Measurements from ENCODE around the gene DENND11.

- TF ChIP-seq POLR2A (IDR thresholded peaks at IDR 0.05; ENCODE audit: low read depth, low read length) (no peak), POLR2AphosphoS5 (IDR thresholded peaks at IDR 0.05; ENCODE audit: insufficient read depth, low read depth, low read length) (no peak), EZH2 (IDR thresholded peaks at IDR 0.05; ENCODE audit: borderline replicate concordance, low read depth, low read length, severe bottlenecking) (no peak)
- TF ChIP-seq, protein P1, sequence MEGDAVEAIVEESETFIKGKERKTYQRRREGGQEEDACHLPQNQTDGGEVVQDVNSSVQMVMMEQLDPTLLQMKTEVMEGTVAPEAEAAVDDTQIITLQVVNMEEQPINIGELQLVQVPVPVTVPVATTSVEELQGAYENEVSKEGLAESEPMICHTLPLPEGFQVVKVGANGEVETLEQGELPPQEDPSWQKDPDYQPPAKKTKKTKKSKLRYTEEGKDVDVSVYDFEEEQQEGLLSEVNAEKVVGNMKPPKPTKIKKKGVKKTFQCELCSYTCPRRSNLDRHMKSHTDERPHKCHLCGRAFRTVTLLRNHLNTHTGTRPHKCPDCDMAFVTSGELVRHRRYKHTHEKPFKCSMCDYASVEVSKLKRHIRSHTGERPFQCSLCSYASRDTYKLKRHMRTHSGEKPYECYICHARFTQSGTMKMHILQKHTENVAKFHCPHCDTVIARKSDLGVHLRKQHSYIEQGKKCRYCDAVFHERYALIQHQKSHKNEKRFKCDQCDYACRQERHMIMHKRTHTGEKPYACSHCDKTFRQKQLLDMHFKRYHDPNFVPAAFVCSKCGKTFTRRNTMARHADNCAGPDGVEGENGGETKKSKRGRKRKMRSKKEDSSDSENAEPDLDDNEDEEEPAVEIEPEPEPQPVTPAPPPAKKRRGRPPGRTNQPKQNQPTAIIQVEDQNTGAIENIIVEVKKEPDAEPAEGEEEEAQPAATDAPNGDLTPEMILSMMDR (IDR thresholded peaks at IDR 0.05; ENCODE audit: extremely low read depth in 1 of 2, insufficient read depth in 1 of 2, low read depth in 1 of 2, low read length in 2 of 2) = no peak
Observed at GRCh38 chr7:141666071-141666470, 35.9 kb downstream of the DENND11 start.
